ENCODE measurements around the gene BICD1. TPM values are rescaled to one million over a fixed set of nuclear protein-coding genes. Genes with fewer than 3 reads are reported as not detected.

Gene BICD1
- total and polyA plus RNA-seq, 2 of the 13 experiments (the other 11 are each of a cell fraction or from before 2014, with no cell fraction given) = 4.5 to 5.2 TPM

GRCh38 chr12:32072102-32072501 lies 34.5 kb upstream of the BICD1 start (continued):
- TF ChIP-seq, protein P1, sequence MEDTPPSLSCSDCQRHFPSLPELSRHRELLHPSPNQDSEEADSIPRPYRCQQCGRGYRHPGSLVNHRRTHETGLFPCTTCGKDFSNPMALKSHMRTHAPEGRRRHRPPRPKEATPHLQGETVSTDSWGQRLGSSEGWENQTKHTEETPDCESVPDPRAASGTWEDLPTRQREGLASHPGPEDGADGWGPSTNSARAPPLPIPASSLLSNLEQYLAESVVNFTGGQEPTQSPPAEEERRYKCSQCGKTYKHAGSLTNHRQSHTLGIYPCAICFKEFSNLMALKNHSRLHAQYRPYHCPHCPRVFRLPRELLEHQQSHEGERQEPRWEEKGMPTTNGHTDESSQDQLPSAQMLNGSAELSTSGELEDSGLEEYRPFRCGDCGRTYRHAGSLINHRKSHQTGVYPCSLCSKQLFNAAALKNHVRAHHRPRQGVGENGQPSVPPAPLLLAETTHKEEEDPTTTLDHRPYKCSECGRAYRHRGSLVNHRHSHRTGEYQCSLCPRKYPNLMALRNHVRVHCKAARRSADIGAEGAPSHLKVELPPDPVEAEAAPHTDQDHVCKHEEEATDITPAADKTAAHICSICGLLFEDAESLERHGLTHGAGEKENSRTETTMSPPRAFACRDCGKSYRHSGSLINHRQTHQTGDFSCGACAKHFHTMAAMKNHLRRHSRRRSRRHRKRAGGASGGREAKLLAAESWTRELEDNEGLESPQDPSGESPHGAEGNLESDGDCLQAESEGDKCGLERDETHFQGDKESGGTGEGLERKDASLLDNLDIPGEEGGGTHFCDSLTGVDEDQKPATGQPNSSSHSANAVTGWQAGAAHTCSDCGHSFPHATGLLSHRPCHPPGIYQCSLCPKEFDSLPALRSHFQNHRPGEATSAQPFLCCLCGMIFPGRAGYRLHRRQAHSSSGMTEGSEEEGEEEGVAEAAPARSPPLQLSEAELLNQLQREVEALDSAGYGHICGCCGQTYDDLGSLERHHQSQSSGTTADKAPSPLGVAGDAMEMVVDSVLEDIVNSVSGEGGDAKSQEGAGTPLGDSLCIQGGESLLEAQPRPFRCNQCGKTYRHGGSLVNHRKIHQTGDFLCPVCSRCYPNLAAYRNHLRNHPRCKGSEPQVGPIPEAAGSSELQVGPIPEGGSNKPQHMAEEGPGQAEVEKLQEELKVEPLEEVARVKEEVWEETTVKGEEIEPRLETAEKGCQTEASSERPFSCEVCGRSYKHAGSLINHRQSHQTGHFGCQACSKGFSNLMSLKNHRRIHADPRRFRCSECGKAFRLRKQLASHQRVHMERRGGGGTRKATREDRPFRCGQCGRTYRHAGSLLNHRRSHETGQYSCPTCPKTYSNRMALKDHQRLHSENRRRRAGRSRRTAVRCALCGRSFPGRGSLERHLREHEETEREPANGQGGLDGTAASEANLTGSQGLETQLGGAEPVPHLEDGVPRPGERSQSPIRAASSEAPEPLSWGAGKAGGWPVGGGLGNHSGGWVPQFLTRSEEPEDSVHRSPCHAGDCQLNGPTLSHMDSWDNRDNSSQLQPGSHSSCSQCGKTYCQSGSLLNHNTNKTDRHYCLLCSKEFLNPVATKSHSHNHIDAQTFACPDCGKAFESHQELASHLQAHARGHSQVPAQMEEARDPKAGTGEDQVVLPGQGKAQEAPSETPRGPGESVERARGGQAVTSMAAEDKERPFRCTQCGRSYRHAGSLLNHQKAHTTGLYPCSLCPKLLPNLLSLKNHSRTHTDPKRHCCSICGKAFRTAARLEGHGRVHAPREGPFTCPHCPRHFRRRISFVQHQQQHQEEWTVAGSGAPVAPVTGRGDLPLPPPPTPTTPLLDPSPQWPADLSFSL (CRISPR knock-in tag; IDR thresholded peaks at IDR 0.05) = no peak
- no peak for TF ChIP-seq SNRNP70 (IDR thresholded peaks at IDR 0.05; ENCODE audit: low read depth, low read length)
- TF ChIP-seq TBX2 (CRISPR knock-in tag; IDR thresholded peaks at IDR 0.05; ENCODE audit: borderline replicate concordance) = no peak
- no peak for TF ChIP-seq SRSF9 (IDR thresholded peaks at IDR 0.05; ENCODE audit: borderline replicate concordance, insufficient read depth, low read depth, low read length, poor library complexity, severe bottlenecking)
- no peak for TF ChIP-seq MBNL3 (CRISPR knock-in tag; conservative IDR thresholded peaks at IDR 0.05)
- no peak for TF ChIP-seq ZFYVE20 (CRISPR knock-in tag; IDR thresholded peaks at IDR 0.05; ENCODE audit: borderline replicate concordance, low read depth)
- TF ChIP-seq ATRX (CRISPR knock-in tag; IDR thresholded peaks at IDR 0.05; ENCODE audit: borderline replicate concordance) = no peak
- no peak for TF ChIP-seq ZNF720 (CRISPR knock-in tag; IDR thresholded peaks at IDR 0.05)
- no peak for TF ChIP-seq NFYB (CRISPR knock-in tag; IDR thresholded peaks at IDR 0.05)
- TF ChIP-seq ZNF367 (CRISPR knock-in tag; IDR thresholded peaks at IDR 0.05; ENCODE audit: borderline replicate concordance) = no peak
- TF ChIP-seq ZNF570 (CRISPR knock-in tag; IDR thresholded peaks at IDR 0.05; ENCODE audit: borderline replicate concordance) = no peak
- TF ChIP-seq, protein P2, sequence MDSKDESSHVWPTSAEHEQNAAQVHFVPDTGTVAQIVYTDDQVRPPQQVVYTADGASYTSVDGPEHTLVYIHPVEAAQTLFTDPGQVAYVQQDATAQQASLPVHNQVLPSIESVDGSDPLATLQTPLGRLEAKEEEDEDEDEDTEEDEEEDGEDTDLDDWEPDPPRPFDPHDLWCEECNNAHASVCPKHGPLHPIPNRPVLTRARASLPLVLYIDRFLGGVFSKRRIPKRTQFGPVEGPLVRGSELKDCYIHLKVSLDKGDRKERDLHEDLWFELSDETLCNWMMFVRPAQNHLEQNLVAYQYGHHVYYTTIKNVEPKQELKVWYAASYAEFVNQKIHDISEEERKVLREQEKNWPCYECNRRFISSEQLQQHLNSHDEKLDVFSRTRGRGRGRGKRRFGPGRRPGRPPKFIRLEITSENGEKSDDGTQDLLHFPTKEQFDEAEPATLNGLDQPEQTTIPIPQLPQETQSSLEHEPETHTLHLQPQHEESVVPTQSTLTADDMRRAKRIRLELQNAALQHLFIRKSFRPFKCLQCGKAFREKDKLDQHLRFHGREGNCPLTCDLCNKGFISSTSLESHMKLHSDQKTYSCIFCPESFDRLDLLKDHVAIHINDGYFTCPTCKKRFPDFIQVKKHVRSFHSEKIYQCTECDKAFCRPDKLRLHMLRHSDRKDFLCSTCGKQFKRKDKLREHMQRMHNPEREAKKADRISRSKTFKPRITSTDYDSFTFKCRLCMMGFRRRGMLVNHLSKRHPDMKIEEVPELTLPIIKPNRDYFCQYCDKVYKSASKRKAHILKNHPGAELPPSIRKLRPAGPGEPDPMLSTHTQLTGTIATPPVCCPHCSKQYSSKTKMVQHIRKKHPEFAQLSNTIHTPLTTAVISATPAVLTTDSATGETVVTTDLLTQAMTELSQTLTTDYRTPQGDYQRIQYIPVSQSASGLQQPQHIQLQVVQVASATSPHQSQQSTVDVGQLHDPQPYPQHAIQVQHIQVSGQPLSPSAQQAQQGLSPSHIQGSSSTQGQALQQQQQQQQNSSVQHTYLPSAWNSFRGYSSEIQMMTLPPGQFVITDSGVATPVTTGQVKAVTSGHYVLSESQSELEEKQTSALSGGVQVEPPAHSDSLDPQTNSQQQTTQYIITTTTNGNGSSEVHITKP (CRISPR knock-in tag; IDR thresholded peaks at IDR 0.05; ENCODE audit: low read depth) = no peak
- TF ChIP-seq ATF7-NPFF (CRISPR knock-in tag; IDR thresholded peaks at IDR 0.05; ENCODE audit: low read depth) = no peak

Measured in HepG2 (cell line).